ENCODE results near the gene MINDY4. TPM values are rescaled to one million over a fixed set of nuclear protein-coding genes. Genes with fewer than 3 reads are reported as not detected.

Gene MINDY4
- total RNA-seq, 1 donor from 2014 or later, result 2.8 TPM

DNA sequence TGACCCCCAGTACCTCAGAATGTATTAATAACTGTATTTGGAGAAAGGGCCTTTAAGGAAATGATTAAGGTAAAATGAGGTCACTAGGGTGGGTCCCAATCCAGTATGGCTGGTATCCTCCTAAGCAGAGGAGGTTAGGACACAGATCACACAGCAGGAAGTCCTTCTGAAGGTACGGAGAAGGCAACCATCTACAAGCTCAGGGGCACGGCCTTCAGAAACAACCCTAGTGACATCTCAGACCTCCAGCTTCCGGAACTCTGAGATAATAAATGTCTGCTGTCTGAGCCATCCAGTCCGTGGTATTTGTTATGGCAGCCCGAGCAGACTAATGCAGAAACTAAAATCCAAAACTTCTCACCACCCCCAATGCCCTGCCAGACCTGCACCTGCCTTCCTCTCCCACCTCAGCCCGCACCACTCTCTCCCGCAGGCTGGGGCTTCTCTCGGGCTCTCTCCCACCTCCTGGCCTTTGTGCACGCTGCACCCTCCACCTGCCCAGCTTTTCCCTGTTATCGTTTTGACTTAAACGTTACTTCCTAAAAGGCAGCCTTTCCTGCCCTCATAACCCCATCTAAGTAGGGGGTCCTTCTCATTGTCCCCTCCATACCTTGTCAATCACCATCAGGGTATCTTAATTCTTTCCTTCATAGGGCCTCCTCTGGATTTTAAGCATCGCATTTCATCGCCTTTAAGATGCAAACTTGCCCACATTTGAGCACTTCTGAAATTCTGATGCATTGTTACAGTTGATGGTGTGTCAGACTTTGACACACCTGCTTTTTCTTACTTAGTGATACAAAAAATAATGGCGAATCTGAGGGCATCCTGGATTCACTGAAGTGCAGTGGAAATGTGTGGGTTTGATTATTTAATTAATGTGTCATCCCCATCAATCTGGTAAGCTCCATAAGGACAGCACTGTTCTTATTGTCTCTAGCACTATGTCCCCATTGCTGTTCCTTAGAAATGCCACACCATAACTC is 108.2 kb downstream of the MINDY4 start:
- ATAC-seq (ENCODE audit: poor library complexity) (no peak), DNase-seq (no peak)
- intact Hi-C loops (cut with DNase I), result no loop called here

DNA sequence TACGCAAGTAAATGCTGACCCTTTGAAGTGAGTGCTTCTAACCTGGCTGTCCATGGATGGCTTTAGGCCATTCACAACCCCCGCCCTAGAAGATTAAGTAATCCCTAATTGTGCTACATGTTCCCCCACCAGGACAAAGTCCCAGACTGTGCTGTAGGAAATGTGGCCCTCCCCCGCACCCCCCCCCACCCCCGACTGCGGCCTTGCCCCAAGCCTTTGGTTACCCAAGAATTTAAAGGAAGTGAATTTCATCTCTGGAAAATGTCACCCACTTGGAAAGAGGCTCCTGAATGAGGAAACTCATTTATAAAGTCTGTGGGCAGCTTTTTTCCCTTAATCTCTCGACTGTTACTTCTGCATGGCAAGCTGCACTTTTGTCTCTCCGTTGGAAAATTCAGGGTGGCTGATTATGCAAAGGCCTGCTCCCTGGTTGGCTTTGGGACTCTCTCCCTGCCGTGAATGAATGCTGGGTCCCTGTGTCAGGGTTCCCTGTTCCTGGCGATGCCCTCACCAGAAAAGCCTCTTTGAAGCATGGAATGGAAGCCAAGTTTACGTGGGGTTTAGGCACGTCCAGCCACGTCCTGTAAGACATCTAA is 109.0 kb downstream of the MINDY4 start:
- ATAC-seq (ENCODE audit: poor library complexity), result no peak
- intact Hi-C loops (cut with DNase I), result no loop called here
- DNase-seq, result no peak

DNA sequence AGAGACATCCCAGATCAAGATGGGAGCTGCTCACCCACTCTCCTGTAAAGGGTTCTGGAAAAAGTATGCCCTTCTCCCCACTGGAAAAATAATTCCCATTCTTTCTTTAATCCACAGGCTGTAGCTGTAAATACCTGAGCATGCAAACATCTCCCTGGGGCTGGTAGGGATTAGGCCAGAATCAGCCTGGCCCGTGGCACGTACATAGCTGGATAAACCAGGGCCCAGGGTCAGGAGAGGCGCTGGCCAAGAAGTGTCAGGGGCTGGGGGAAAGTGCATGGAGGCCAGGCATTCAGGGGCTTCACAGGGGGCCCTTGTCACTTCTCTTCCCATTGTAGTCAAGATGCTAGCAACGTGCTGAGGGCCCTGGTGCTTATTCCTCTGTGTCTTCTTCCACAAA is 109.7 kb downstream of the MINDY4 start:
- intact Hi-C loops (cut with DNase I), result no loop called here
- DNase-seq (no peak), ATAC-seq (ENCODE audit: poor library complexity) (no peak)

DNA sequence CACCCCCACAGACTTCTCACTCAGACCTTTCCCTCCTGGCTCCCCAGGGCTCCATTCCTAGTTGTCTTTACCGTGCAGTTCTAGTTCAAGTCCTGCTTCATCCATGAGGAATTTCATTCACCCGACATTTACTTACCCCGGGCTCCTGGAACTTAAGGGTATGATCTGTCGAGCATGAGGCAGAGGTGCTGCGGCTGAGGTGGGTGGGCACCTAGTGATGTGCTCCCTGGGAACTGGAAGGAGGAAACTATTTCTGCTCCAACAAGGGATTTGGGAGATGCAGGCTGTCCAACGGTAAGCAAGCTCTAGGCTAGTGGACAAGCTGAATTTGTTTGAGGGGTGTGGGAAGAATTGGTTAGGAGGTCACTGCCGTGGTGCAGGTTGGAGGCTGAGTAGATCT is 110.2 kb downstream of the MINDY4 start:
- intact Hi-C loops (cut with DNase I), result no loop called here
- no peak for ATAC-seq (ENCODE audit: poor library complexity)
- no peak for DNase-seq

DNA sequence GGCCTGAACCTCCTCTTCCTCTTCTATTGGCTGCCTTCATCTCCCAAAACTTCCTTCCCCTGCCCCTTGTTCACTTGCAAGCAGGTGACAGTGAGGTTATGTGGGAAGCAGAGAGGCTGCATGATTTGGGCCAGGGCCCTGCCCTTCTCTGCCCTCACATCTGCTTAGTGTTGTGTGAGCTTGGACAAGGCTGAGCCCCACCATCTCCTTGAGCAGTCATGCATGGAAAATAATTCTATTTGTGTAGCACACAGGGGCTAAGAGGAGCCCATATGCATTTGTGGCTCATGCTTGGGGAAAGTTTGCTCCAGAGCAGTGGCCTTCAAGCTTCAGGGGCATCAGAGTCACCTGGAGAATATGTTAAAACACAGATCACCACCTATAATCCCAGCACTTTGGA is 113.7 kb downstream of the MINDY4 start:
- ATAC-seq (ENCODE audit: poor library complexity) (no peak), DNase-seq (no peak)
- intact Hi-C loops (cut with DNase I), result no loop called here

DNA sequence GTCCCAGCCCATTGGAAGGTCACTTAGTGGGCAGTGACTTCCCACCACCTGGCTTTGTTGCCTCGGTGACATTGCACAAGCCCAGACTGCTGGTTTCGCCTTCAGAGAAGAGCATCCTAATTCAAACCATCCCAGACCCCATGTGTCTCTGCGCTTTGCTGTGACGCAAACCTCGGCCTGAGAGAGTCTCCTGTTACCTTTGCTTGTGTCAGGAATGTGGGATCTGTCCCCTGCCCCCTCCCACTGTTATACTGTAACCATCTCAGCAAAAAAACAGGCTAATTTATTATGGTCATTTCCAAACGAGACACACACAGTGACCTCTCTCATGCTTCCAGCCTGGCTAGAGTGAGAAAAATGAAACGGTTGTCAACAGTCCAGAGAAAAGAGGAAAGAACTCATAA is 115.4 kb downstream of the MINDY4 start:
- ATAC-seq (ENCODE audit: poor library complexity) (no peak), DNase-seq (no peak)
- intact Hi-C loops (cut with DNase I), result no loop called here

DNA sequence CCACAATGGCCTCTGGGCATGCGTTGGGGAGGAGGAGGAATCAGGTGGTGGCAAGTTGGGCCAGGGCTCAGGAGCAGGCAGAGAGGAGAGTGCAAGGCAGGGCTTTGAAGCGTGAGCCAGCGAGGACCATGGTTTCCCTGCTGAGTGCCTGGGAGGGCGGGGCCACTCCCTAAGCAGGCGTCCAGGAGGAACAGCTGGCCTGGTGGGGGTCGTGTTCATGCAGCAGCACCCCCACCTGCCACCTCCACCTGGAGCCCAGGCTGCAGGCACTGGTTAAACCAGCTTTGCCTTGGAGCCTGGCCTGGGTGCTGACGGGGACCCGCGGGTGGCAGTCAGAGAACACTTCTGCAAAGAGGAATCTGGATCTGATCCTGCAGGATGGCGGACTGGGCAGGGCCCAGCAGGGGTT is 116.3 kb downstream of the MINDY4 start:
- no peak for ATAC-seq (ENCODE audit: poor library complexity)
- intact Hi-C loops (cut with DNase I), result no loop called here
- DNase-seq, result no peak

DNA sequence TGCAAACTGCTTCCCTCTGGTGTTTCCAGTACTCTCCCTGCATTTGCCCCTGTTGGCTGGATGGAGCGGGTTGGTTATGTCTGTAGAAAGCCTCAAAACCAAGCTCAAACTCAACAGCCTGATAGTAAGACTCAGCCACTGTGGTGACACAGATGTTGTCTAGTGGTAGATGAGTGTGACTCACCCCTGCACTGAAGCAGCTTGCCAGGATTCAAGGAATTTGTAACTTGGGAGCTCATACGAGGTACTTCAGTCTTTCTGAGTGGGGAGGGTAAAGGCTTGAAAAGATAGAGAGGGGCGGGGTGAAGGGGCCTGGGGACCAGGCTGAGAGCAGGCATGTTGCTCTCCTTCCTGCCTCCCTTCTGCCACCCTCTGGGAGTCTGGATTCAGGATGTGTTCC is 117.5 kb downstream of the MINDY4 start:
- intact Hi-C loops (cut with DNase I), result no loop called here
- DNase-seq, result no peak
- ATAC-seq (ENCODE audit: poor library complexity), result peak; percentile 63

DNA sequence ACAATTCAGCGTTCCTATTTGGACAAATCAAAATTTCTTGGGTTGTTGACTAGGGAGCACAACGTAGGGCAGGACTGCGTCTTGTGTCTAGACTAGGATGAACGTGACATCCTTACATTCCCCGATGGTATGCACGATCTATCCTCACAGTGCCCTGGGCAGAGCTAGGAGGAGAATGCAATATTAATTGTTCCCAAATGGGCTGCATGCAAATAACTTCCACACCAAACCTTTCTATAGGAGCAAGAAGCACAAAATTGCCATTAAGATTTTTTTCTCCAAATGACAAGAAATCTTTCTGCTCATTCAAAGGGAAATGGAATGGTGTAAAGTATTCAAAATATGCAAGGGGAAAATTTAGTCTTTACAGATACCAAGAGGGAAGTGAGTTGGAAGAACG is 119.0 kb downstream of the MINDY4 start:
- no peak for DNase-seq
- intact Hi-C loops (cut with DNase I), result loop anchor here (10.0 kb wide), 1 partner anchor 75 kb away; no protein-coding TSS in a partner anchor
- no peak for ATAC-seq (ENCODE audit: poor library complexity)

DNA sequence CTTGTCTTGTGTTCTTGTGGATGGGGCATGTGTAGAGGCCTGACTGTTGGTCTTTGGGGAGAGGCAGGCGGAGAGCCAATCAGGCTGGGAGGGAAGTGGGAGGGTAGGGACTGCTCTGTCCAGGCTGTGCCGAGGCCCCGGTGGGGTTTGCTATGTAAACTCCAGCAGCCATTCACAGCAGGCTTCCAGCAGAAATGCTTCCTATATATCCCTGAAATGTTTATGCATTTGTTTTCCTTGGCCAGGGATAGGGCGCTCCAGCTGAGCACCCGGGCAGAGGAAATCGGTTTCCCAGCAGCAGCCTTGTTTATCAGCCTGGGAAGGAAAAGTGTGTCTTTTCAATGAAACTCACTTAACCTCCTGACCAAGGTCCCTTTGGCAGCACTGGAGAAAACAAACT is 122.1 kb downstream of the MINDY4 start:
- intact Hi-C loops (cut with DNase I), result loop anchor here (10.0 kb wide), 1 partner anchor 79 kb away; no protein-coding TSS in a partner anchor
- DNase-seq, result peak; percentile 73
- peak; percentile 61 for ATAC-seq (ENCODE audit: poor library complexity)

DNA sequence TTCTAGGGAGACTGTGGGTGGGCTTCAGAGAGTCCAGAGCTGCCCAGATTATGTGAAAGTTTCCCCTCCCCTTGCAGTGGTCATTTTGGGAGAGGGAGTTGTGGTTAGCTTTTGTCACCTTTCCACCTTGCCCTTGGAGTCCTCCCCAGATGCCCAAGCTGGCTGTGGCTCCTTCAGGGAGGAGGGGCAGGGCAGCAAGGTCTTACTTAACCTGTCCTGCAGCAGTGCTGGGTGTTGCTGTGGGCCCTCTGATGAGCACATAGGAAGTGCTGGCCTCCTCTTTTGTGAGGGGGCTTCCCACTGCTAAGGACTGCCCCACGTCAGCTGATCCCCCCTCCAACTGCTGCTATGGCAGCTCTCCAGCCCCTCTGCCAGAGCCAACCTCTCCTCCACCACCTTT is 122.8 kb downstream of the MINDY4 start:
- no peak for ATAC-seq (ENCODE audit: poor library complexity)
- intact Hi-C loops (cut with DNase I), result loop anchor here (10.0 kb wide), 1 partner anchor 79 kb away; no protein-coding TSS in a partner anchor
- no peak for DNase-seq

DNA sequence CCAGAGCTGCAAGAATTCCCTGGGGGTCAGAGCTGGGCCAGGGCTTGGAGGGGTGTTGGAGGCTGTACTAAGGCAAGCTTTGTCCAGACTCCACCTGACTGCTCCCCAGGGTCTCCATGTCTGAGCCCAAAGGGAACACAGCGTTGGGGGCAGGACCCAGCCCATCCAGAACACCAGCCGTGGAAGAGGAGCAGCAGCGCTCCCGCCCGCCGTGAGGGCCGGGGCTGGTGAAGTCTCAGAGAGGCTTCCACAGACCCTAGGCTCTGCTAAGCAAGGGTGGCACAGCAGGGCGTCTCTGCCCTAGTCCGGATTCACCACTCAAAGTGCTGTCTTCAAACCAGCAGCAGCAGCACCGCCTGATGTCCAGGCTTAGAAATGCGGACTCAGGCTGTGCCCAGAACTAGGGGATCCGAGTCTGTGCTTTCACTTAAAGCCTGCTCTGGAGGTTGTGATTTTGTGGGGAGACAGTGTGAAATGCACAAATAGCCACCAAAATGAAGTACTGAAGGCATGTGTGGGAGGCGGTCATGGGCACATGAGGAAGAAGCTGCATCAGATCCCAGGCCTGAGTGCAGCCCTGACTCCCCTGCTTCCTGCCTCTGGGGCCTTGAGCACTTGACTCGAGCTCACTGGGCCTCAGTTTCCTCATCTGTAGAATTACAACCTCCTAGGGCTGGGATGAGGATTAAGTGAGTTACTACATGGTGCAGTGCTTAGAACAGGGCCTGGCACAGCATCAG is 123.8 kb downstream of the MINDY4 start:
- ATAC-seq (ENCODE audit: poor library complexity), result no peak
- DNase-seq, result no peak
- intact Hi-C loops (cut with DNase I), result loop anchor here (10.0 kb wide), 1 partner anchor 80 kb away; no protein-coding TSS in a partner anchor

DNA sequence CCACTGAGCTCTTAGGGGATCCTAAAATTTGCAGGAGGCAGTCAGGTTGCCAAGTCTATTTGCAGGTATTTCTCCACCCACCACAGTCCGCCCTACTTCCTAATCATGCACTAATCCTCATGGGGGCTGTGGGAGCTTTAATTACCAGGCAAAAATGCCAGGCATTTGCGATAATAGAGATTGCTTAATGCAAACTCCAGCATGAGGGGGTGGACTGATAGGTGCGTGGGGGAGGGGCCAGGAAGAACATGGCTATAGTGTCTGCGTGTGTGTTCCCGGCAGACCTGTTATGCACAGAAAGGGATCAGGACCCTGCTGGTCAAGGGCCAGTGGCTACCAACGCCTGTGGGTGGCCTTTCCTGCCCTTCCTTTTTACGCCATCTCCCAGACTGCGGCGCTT is 124.8 kb downstream of the MINDY4 start:
- intact Hi-C loops (cut with DNase I), result loop anchor here (10.0 kb wide), 1 partner anchor 81 kb away; no protein-coding TSS in a partner anchor
- DNase-seq (no peak), ATAC-seq (ENCODE audit: poor library complexity) (no peak)

DNA sequence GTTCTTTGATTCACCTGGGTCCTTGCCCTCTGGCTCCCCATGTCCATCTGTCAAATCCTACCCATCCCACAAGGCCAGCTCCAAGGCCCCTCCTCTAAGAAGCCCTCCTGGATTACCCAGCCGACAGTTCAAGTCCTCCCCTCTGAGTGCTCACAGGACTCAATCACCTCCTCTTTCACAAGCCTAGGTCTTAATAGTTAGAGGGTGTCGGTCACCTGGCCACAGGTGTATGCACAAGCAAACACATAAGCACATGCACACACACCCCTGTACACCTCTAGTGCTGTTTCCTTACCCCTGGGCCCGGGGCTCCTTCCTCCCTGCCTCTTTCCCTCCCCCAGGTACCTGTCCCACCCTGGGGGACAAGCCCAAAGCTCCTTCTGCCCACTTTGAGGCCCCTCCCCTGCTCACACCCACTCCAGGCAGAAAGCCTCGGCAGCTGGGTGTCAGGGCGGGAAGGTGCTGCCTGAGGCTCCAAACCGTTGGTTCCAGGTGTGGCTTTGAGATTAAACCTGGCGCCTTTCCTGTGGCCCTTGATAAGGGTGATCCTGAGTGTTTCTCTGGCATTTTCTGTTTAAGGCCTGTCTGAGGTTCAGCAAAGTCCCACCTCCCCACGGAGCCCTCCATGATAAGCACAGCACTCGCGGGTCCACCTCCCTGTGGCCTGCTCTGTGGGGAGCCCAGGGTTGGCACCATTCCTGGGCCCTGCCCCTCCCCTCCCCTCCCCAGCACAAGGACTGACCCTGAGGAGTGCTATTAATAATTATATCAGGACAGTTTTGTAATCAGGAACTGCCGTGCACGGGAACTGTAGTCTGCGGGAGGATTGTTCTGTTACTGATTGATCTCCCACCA is 125.8 kb downstream of the MINDY4 start:
- DNase-seq (no peak), ATAC-seq (ENCODE audit: poor library complexity) (peak; percentile 42)
- intact Hi-C loops (cut with DNase I), result loop anchor here (10.0 kb wide), 1 partner anchor 82 kb away; no protein-coding TSS in a partner anchor

DNA sequence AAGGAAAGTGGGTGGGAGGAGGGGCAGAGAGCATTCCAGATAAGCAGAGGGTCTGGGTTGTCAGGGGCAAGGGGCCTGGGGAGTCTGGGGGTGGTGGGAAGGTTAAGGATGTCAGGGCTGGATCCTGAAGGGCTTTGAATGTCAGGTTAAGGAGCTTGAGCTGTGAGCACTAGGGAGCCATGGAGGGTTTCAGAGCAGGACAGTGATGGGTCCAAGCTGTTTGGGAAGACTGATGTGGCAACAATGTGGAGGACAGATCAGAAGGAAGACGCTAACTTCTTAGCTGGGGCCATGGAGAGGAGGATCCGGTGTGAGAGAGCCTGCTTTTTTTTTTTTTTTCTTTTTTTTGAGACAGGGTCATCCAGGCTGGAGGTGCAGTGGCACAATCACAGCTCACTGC is 126.6 kb downstream of the MINDY4 start:
- ATAC-seq (ENCODE audit: poor library complexity), result no peak
- intact Hi-C loops (cut with DNase I), result loop anchor here (10.0 kb wide), 1 partner anchor 83 kb away; no protein-coding TSS in a partner anchor
- DNase-seq, result no peak

DNA sequence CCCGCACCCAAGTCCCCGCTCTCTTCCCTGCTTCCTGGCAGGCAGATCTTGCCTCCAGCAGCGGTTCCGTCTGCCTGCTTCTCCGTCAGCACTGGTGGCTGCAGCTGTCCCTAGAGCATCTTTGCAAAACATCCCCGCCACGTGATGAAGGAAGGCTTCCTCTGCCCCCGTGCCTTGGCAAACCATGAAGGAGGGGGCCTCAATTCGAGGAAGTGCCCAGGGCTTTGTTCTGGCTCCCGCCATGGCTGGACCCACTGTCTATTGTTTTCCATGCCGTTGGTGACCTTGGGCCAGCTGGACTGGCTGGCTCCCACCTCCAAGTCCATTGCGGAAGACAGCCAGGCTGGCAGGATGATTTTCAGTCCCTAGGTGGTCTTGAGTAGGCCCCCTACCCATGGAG is 127.2 kb downstream of the MINDY4 start:
- DNase-seq (no peak), ATAC-seq (ENCODE audit: poor library complexity) (no peak)
- intact Hi-C loops (cut with DNase I), result loop anchor here (10.0 kb wide), 1 partner anchor 84 kb away; no protein-coding TSS in a partner anchor

DNA sequence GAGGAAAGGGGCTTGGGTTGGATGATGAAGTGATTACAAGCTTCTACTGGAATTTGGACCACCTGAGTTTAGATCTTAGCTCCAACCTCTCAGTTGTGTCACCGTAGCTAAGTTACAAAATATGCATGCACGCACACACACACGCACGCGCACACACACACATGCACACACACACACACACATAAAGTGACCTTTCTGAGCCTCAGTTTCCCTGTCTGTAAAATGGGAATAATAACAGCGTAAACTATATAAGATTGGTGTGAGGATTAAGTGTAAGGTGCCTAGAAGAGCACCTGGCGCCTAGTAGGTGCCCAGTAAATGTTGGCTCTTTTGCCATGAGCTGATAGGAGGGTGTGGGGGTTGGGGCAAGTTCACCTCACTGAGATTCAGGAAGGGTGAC is 127.8 kb downstream of the MINDY4 start:
- intact Hi-C loops (cut with DNase I), result loop anchor here (10.0 kb wide), 1 partner anchor 84 kb away; no protein-coding TSS in a partner anchor
- DNase-seq (no peak), ATAC-seq (ENCODE audit: poor library complexity) (no peak)

DNA sequence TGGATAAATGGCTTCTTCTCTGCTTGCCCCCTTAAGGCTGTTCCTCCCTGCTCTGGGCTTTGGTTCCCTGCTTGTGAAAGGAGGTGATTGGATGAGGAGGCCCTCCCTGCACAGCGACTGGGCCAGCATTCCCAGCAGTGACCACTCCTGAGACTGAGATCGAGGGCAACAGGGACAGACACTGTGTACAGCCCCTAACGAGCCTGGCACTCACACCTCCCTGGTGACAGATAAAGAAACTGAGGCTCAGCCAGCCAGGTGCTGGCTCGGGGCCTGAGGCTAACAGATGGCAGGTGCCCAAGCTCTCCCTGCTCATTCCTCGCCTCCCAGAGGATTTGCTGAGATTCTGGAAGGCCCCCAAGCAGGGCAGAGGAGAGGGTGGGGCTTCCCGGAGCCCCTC is 128.4 kb downstream of the MINDY4 start:
- peak; percentile 46 for ATAC-seq (ENCODE audit: poor library complexity)

More for the DNA sequence above, 128.4 kb downstream of the MINDY4 start:
- no peak for DNase-seq
- intact Hi-C loops (cut with DNase I), result loop anchor here (10.0 kb wide), 1 partner anchor 85 kb away; no protein-coding TSS in a partner anchor
